Endothelial cell of umbilical vein (primary cell): ENCODE data around the gene CYP1A1. TPM values are rescaled to one million over a fixed set of nuclear protein-coding genes. Genes with fewer than 3 reads are reported as not detected.

Source experiments
- BruUV-seq: library from RNA; stranded (reverse); fragments of 400-500 nt; replicated peaks from 2 replicates; lab custom pipeline; 2021; lab: Mats Ljungman, UMichigan
- CTCF ChIA-PET: fragments of 300-600, 350-600 bp; sonication (Branson Sonifier 250); formaldehyde crosslinking; loops from one replicate; lab custom pipeline; 2021; ENCODE audit warnings: antibody characterized with exemption, inconsistent platforms; lab: Charles Lee
- POLR2A ChIA-PET: fragments of 300-600, 350-600 bp; sonication (Branson Sonifier 250); formaldehyde crosslinking; loops from one replicate; lab custom pipeline; 2021; ENCODE audit warnings: antibody characterized with exemption, inconsistent platforms; lab: Charles Lee
- DNase-seq: peaks from one replicate; pipeline ENCODE4 v3.0.0-alpha.2; 2011; ENCODE audit warnings: low read depth, low spot score
- FAIRE-seq: peaks from 2 replicates; lab custom pipeline; 2011; peaks lifted over from hg19 to GRCh38; lab: Jason Lieb, UNC
- H2AFZ ChIP-seq: 2 replicates; pipeline ENCODE4 v1.6.0; 2012; ENCODE audit warnings: low read depth, low read length, control low read depth, inconsistent platforms
- H3K27ac ChIP-seq: 2 replicates; pipeline ENCODE4 v1.5.1; 2011; ENCODE audit warnings: low read depth, mild to moderate bottlenecking, control low read depth, low read length, moderate library complexity; ENCODE audit not compliant: insufficient read depth
- H3K27me3 ChIP-seq, 2 experiments: 2 replicates each; pipeline versions ENCODE4 v1.6.0 to v1.6.1; 2011; ENCODE audit warnings: low read length in 2 of 2, mixed read lengths in 1 of 2; ENCODE audit not compliant: control insufficient read depth in 2 of 2, insufficient read depth in 2 of 2
- H3K36me3 ChIP-seq, 2 experiments: 2 replicates in 1 of 2; 3 replicates in 1 of 2; pipeline ENCODE4 v1.5.1; 2011; ENCODE audit warnings: low read length in 2 of 2, mild to moderate bottlenecking in 1 of 2, moderate library complexity in 1 of 2; ENCODE audit not compliant: control insufficient read depth in 2 of 2, insufficient read depth in 2 of 2; ENCODE audit errors: extremely low read depth in 1 of 2
- H3K4me1 ChIP-seq: 3 replicates; pipeline ENCODE4 v1.5.1; 2011; ENCODE audit warnings: mild to moderate bottlenecking, low read length; ENCODE audit not compliant: control insufficient read depth, insufficient read depth; ENCODE audit errors: extremely low read depth
- H3K4me2 ChIP-seq: 2 replicates; pipeline ENCODE4 v1.6.1; 2011; ENCODE audit warnings: low read length, control low read depth, mixed read lengths; ENCODE audit not compliant: insufficient read depth
- H3K4me3 ChIP-seq, 3 experiments: fragments of 200-600 bp in 1 of 3; sonication (generic), shearing (Covaris generic) in 1 of 3; replicated peaks in 1 of 3; 2 replicates each; pipeline ENCODE4 v1.5.1; 2011 to 2016; ENCODE audit warnings: control low read depth in 3 of 3, low read length in 3 of 3, mild to moderate bottlenecking in 2 of 3, inconsistent platforms in 1 of 3, low read depth in 1 of 3, moderate library complexity in 1 of 3; ENCODE audit not compliant: insufficient read depth in 1 of 3
- H3K79me2 ChIP-seq: 2 replicates; pipeline ENCODE4 v1.6.0; 2012; ENCODE audit warnings: low read length, inconsistent platforms; ENCODE audit not compliant: control insufficient read depth, insufficient read depth
- H3K9ac ChIP-seq: replicated peaks from 2 replicates; pipeline ENCODE3; 2011; ENCODE audit warnings: low read length, control low read depth; ENCODE audit not compliant: insufficient read depth; ENCODE audit errors: extremely low read depth
- H3K9me1 ChIP-seq: replicated peaks from 3 replicates; pipeline ENCODE4 v1.6.0; 2011; ENCODE audit warnings: mild to moderate bottlenecking, low read length; ENCODE audit not compliant: control insufficient read depth, insufficient read depth; ENCODE audit errors: extremely low read depth
- H3K9me3 ChIP-seq: replicated peaks from 2 replicates; pipeline ENCODE4 v1.5.1; 2012; ENCODE audit warnings: low read length, inconsistent platforms; ENCODE audit not compliant: control insufficient read depth, insufficient read depth
- H4K20me1 ChIP-seq: replicated peaks from 2 replicates; pipeline ENCODE3; 2011; ENCODE audit warnings: mild to moderate bottlenecking, low read length; ENCODE audit not compliant: control insufficient read depth, insufficient read depth; ENCODE audit errors: extremely low read depth
- CTCF ChIP-seq, 2 donors: IDR thresholded peaks; 1 replicate in 1 of 2; 2 replicates in 1 of 2; pipeline ENCODE4 v1.5.1; 2011; ENCODE audit warnings: low read length in 2 of 2, mild to moderate bottlenecking in 2 of 2, moderate library complexity in 2 of 2, control low read depth in 1 of 2, inconsistent platforms in 1 of 2, low read depth in 1 of 2; ENCODE audit not compliant: insufficient read depth in 1 of 2; ENCODE audit errors: extremely low read depth in 1 of 2
- EZH2 ChIP-seq: IDR thresholded peaks from 2 replicates; pipeline ENCODE4 v1.6.1; 2012; ENCODE audit warnings: borderline replicate concordance, low read depth, mild to moderate bottlenecking, moderate library complexity, low read length, inconsistent platforms; ENCODE audit not compliant: severe bottlenecking
- FOS ChIP-seq: IDR thresholded peaks from 2 replicates; pipeline ENCODE4 v1.6.1; 2011; ENCODE audit warnings: mild to moderate bottlenecking, low read length, moderate library complexity, borderline replicate concordance; ENCODE audit not compliant: insufficient read depth
- GATA2 ChIP-seq: IDR thresholded peaks from 2 replicates; pipeline ENCODE4 v1.7.0; 2011; ENCODE audit warnings: low read depth, mild to moderate bottlenecking, moderate library complexity, mixed read lengths, low read length; ENCODE audit not compliant: insufficient read length, insufficient read depth
- JUN ChIP-seq: IDR thresholded peaks from 2 replicates; pipeline ENCODE4 v1.6.1; 2011; ENCODE audit warnings: borderline replicate concordance, low read depth; ENCODE audit not compliant: insufficient read length, insufficient read depth
- MAX ChIP-seq: IDR thresholded peaks from 2 replicates; pipeline ENCODE4 v1.6.1; 2011; ENCODE audit not compliant: insufficient read depth, insufficient read length
- MYC ChIP-seq: IDR thresholded peaks from one replicate; pipeline ENCODE4 v1.6.1; 2011; ENCODE audit warnings: mild to moderate bottlenecking, low read depth, low read length
- POLR2A ChIP-seq: IDR thresholded peaks from 2 replicates; pipeline ENCODE4 v1.6.1; 2012; ENCODE audit warnings: low read depth, mild to moderate bottlenecking, control low read depth, low read length
- POLR2AphosphoS5 ChIP-seq: IDR thresholded peaks from 2 replicates; pipeline ENCODE4 v1.6.1; 2012; ENCODE audit warnings: low read depth, mild to moderate bottlenecking, control low read depth, low read length, moderate library complexity; ENCODE audit not compliant: insufficient read depth
- dilution Hi-C: fragments of 300-500 bp; cut with MboI; formaldehyde crosslinking; loops from one replicate; pipeline ENCODE4 v1.15.0; 2019; ENCODE audit warnings: low sequenced_read_pairs; ENCODE audit not compliant: extremely low pct_ligation_motif_present
- intact Hi-C: fragments of 100-400 bp; cut with micrococcal nuclease; formaldehyde crosslinking; loops from one replicate; pipeline ENCODE4 v1.10.0; 2022
- polyA plus RNA-seq, 4 experiments: library from polyadenylated mRNA; depleted of rRNA in 3 of 4; stranded (reverse) in 3 of 4; unstranded in 1 of 4; fragments of >200 nt; gene quantifications; 2 replicates each; pipeline versions ENCODE4 v1.2.1 to v1.2.3, GENCODE V29; 2011 to 2012; ENCODE audit warnings: missing spikeins in 1 of 4
- total RNA-seq: library from RNA; stranded (reverse); gene quantifications from 2 replicates; pipeline ENCODE4 v1.2.3, GENCODE V29; 2021

Gene CYP1A1
- total and polyA plus RNA-seq, 2 donors (not counting 3 experiments of a cell fraction or from before 2014, with no cell fraction given): 7.6 to 13.1 TPM

GRCh38 chr15:74682954-74683353 is 42.4 kb downstream of the CYP1A1 start:
- no peaks in the 10 kb centered on the region for H4K20me1 ChIP-seq

GRCh38 chr15:74680456-74680855 is 44.9 kb downstream of the CYP1A1 start:
- CTCF ChIA-PET: no interaction called here

More at GRCh38 chr15:74682954-74683353, 42.4 kb downstream of the CYP1A1 start:
- Histone ChIP-seq H3K4me1 (no peaks in the 10 kb centered on the region), H3K9me3 (no peaks in the 10 kb centered on the region), H3K27ac (no peak overlapping the region), H2AFZ (no peak overlapping the region), H3K27me3 (no peaks in the 10 kb centered on the region), H3K79me2 (peaks cover 7% of the 10 kb centered on the region), H3K4me2 (no peak overlapping the region), H3K9ac (no peak overlapping the region), H3K36me3 (peaks cover 0 to 4% of the 10 kb centered on the region in 2 experiments), H3K4me3 (no peak overlapping the region), H3K9me1 (no peaks in the 10 kb centered on the region)
- no peak for DNase-seq
- ChIA-PET CTCF (no interaction called here), POLR2A (no interaction called here)
- no peak for TF ChIP-seq EZH2
- dilution Hi-C loops: no loop called here
- no TSS peak for BruUV-seq
- no peak for FAIRE-seq
- intact Hi-C loops: no loop called here

More at GRCh38 chr15:74680456-74680855, 44.9 kb downstream of the CYP1A1 start:
- no peak overlapping the region for H2AFZ ChIP-seq
- H3K36me3 ChIP-seq: peaks cover 0 to 2% of the 10 kb centered on the region in 2 experiments
- DNase-seq (no peak), FAIRE-seq (no peak)
- no TSS peak for BruUV-seq
- no peak overlapping the region for H3K9ac ChIP-seq
- no peaks in the 10 kb centered on the region for H4K20me1 ChIP-seq
- dilution Hi-C loops: no loop called here
- no peaks in the 10 kb centered on the region for H3K27me3 ChIP-seq
- no peaks in the 10 kb centered on the region for H3K9me1 ChIP-seq
- peaks cover 19% of the 10 kb centered on the region for H3K79me2 ChIP-seq
- POLR2A ChIA-PET: no interaction called here
- TF ChIP-seq MAX (no peak), POLR2AphosphoS5 (no peak), MYC (no peak), GATA2 (no peak), EZH2 (no peak), POLR2A (no peak), JUN (no peak), CTCF (IDR thresholded peaks at IDR 0.05; ENCODE audit: extremely low read depth in 1 of 2, insufficient read depth in 1 of 2, low read depth in 1 of 2, low read length in 2 of 2) (no peak), FOS (no peak)
- intact Hi-C loops: no loop called here
- H3K27ac ChIP-seq: no peak overlapping the region
- no peaks in the 10 kb centered on the region for H3K4me1 ChIP-seq
- H3K9me3 ChIP-seq: no peaks in the 10 kb centered on the region
- H3K4me2 ChIP-seq: no peak overlapping the region
- H3K4me3 ChIP-seq: no peak overlapping the region
